GM18909 (cell line): ENCODE measurements around the gene XNDC1N.

Experiments
- ATAC-seq: cut with Tn5 transposase; IDR thresholded peaks from one replicate; pipeline ENCODE4 v1.9.1; 2021; ENCODE audit warnings: mild to moderate bottlenecking; ENCODE audit not compliant: unreplicated experiment, poor library complexity

XNDC1N gene, protein sequence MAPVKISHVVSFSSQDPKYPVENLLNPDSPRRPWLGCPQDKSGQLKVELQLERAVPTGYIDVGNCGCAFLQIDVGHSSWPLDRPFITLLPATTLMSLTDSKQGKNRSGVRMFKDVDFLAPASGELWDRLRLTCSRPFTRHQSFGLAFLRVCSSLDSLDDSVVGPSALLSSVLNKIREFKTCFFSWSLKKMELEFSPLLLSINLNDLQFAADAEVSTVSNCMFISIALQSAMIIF

DNA sequence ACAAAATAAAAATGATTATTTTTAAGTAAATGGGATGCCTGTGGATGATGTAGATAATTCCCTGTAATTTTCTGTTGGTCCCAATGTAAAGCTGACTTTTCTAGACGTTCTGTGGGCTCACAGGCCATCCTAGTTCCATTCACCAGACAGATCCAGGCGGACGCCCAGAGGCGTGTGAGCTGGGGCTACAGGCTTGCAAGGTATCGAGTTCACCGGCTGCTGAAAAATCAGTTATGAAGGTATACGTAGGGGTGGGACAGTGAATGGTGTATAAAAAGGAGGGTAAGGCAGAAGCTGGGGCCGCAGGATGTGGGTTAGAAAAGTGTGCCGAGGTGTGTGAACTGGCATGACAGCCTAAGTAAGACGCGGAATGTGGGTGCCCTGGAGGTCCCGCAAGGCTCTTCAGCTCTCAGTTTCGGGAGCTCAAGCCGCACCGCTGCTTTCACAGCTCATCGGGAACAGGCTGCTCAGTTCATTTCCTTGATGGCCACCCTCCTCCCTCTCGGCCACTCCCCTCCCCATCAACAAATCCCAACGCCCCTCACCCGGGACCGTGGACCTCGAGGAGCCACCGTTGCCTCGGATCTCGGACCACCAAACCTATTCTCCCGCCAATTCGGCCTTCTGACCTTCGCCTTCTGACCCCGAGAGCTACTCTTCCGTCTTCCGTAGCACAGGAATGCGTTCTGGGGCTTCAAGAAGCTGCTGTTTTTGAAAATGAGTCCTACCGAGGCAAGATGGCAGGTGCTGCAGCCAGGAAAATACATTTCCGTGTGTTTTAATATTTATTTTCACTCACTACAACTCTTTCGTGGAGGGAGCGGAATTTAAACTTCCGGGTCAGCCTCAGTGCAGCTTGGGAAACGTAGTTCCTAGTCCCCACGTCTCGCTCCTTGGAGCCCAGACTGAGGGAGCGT, at the start of gene XNDC1N:
XNDC1N (minus strand) TSS at position 775 of the 917 bp plus-strand sequence. CDS start 5,241 bp downstream, outside the sequence.
- ATAC-seq: peak; percentile 76

DNA sequence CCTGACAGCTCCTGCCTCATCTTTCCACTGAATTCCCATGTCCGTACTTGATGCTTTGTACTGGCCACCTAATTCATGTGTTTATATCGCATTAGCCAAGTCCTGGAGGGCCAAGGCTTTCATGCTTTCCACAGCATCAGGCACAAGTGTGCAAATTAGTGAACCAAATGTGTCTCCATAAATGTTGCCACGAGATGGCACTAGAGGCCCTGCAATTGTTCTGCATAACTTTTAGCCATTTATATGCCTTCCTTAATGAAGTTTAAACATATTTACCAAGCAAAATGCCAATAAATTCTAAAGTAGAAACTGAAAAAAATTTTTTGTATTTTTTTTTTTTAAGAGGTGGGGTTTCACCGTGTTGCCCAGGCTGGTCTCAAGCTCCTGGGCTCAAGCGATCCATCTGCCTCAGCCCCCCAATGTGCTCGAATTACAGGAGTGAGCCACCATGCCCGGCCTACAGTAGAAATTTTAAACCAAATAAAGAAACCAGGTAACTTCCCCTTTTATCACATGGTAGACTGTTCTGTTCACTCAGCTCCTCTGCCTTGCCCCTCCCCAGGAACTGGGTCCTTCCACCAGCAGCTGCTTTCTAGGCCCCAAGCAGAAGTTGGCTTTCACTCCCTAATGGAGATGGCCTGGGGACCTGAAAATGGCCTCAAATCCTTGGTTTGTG, 49.5 kb upstream of the XNDC1N start:
- no peak for ATAC-seq

DNA sequence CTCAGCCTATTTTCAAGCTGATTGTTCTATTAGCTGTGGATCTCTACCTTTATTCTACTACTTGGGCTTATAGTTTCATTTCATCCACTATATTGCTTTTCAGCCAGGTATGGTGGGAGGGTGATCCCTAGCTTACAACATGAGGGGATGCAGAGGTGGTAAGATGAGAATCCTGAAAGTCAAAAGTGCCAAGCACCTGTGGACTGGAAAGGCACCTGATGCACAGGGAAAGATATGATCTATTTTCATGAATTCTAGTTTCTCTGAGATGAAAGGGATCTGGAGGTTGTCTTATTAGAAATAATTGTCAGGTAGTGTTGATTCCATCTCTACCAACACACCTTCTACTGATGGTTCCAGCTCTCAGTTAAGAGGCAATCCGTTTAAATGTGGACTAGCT, 48.7 kb upstream of the XNDC1N start:
- ATAC-seq: no peak

DNA sequence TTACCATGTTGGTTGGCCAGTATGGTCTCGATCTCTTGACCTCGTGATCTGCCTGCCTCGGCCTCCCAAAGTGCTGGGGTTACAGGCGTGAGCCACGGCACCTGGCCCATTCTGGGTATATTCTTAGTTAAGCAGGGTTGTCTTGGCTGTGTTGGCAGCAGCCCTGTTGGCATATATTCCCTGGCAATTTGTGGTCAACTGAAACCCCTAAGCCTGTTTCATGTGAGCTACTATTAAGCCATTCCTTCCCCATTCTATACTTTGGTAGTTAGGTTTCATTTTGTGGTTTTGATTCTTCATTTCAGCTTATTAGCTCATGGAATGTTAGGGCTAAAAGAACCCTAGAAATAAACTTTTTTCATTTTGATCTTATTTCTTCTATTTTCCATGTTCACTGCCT, 48.2 kb upstream of the XNDC1N start:
- ATAC-seq: no peak

DNA sequence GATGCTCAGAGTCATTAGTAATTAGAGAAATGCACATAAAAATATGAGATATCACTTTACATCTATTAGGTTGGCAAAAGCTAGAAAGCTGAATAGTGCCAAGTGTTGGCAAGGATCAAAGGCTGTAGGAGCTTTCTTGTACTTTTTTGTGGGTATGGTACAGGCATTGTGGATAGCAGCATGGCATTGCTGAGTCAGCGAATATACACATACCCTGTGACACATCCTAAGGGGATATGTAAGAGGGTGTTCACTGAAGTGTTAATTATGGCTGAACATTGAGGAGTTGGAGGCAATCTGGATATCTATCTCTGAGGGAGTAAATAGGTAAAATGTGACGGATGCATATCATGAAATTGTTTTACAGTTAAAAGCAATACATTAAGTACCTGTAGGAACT, 43.3 kb upstream of the XNDC1N start:
- ATAC-seq: no peak

DNA sequence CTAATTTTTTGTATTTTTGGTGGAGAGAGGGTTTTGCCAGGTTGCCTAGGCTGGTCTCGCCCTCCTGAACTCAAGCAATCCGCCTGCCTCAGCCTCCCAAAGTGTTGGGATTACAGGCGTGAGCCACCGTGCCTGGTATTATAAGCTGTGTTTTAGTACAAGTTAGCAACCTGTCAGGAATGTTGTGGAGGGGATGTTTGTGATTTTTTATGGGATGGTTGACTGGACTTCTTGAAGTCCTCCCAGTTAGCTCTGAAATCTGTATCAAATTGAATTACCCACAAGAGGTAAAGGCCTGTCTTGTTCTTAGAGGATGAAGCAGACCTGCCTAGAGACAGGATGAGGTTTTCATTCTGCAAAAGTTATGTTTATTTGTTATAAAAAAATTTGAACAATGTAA, 36.2 kb upstream of the XNDC1N start:
- no peak for ATAC-seq

DNA sequence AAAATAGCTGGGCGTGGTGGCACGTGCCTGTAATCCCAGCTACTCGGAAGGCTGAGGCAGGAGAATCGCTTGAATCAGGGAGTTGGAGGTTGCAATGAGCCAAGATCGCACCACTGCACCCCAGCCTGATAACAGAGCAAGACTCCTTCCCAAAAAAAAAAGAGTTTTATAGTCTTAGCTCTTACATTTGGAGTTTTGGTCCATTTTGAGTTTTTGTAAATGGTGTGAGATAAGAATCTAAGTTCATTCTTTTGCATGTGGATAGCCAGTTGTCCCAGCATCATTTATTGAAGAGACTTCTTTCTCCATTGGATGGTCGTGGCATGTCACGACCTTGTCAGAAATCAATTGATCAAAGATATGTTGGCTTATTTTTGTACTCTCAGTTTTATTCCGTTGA, 35.1 kb upstream of the XNDC1N start:
- ATAC-seq: no peak

DNA sequence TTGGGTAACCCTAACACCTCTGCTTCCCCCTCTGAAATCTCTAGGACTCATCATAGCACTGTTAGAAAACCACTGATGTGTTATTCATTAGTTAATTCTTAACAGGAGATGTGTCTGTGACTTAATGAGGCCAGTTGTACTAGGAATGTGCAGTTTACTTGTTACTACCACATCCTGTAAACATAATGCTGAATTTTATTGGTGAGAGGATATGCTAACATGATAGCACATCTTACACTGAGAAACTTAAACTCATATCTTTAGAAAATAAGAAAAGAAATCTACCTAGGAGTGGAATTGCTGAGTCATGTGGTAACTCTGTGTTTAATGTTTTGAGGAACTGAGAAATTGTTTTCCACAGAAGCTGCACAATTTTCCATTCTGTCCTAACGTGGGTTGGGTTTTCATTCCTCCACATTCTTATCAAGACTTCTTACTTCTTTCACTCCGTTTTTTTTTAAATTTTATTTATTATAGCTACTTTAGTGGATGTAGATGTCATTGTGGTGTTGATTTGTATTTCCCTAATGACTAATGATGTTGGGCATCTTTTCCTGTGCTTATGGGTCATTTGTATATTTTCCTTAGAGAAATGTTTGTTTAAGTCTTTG, 34.1 kb upstream of the XNDC1N start:
- peak; percentile 78 for ATAC-seq

DNA sequence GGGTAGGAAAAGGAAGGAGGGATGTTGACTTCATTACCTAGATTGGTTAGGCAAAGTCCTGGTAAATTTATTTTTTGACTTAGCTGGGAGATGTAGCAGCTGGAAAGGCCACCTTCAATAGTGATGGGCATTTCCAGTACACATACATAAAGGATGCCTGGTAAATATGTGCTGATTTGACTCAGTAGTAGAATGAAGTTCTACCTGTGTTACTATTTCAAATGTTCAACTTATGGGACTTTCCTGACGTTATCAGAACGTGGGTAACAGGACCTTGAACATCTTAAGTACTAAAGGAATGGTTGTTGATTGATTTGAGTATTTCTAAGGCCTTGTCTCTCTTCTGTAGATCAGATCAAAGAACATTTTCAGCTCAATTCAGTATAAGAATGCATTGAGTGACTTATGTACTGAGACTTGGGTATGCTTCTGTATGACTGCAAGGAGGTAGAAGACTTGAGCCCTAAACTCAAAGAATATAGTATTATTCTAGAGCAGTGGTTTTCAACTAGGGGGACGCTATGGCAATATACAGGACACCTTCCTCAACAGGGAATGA, 27.6 kb upstream of the XNDC1N start:
- ATAC-seq: no peak

DNA sequence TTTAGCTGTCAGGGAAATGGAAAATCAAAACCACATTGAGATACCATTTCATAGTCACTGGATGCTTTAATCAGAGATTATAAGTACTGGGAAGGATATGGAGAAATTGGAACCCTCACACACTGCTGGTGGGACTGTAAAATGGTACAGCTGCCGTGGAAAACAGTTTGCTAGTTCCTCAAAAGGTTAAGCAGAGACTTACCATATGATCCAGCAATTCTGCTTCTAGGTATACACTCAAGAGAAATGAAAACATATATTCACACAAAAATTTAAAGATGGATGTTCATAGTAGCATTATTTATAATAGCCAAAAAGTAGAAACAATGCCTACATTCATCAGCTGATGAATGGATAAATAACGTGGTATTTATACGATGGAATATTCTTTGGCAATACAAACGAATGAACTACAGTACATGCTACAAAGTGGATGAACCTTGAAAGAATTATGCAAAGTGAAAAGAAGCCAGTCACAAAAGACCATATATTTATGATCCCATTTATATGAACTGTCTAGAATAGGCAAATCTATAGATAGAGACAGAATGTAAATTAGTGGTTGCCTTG, 23.4 kb upstream of the XNDC1N start:
- no peak for ATAC-seq

DNA sequence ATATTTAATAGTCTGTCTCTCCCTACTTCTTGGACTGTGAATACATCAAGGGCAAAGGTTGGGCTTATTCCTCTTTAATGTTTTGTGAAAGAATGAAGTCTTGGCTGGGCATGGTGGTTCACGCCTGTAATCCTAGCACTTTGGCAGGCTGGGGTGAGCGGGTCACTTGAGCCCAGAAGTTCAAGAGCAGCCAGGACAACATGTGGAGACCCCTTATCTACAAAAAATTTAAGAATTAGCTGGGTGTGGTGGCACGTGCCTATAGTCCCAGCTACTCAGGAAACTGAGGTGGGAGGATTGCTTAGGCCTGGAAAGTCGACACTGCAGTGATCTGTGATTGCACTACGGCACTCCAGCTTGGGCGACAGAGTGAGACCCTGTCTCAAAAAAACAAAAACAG, 20.6 kb upstream of the XNDC1N start:
- no peak for ATAC-seq

DNA sequence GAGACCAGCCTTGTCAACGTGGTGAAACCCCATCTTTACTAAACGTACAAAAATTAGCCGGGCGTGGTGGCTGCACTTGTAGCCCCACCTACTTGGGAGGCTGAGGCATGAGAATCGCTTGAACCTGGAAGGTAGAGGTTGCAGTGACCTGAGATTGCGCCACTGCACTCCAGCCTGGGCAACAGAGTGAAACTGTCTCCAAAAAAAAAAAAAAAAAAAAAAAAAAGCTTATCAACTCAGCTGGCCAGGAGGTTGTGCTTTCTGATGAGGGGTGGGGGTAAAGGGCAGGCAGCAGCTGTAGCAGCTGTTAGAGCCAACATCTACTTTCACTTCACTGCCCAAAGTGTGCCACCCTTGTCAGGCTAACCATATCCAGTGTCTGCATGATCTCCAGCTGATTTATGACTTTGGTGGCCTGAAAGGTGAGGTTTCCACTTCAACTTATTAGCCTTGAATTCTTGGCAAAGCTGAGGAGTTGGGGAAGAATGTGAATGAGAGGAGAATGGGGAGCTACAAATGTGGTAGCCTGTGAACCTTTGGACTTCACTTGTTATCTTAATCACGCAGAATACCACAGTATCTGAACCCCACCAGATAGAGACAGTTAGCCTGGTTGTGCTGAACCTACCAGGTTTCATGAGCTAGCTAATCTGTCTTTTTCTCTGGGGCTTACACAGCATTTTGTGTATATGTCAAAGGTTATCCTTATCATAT, 20.1 kb upstream of the XNDC1N start:
- ATAC-seq: no peak

DNA sequence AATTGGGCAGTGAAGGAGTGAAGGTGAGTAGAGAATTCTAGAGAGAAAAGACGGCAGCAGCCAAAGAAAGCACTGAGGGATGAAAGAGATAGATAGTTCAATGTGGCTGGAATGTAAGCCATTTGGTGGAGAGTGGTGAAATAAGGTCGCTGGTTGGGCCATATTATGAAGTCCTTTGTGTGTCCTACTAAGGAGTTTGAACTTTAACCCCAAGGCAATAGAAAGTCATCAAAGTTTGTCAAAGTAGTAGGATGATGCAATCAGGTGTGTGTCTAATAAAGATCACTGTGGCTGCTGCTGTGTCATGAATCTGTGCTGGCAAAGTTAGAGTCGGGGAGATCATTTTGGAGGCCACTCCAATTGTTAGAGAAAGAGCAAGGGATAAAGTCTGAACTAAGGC, 19.1 kb upstream of the XNDC1N start:
- no peak for ATAC-seq

DNA sequence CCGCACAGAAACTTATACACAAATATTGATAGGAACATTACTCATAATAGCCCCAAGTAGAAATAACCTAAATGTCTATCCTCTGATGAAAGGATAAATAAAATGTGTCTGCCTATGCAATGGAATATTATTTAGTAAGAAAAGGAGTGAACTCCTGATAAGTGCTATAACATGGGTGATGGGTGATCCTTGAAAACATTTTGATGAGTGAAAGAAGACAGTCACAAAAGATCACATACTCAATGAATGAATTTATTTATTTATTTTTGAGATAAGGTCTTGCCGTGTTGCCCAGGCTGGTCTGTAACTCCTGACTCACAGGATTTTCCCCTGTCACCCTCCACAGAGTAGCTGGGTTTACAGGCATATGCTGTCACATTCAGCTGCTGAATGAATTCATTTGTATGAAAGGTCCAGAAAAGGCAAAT, 17.8 kb upstream of the XNDC1N start:
- no peak for ATAC-seq

DNA sequence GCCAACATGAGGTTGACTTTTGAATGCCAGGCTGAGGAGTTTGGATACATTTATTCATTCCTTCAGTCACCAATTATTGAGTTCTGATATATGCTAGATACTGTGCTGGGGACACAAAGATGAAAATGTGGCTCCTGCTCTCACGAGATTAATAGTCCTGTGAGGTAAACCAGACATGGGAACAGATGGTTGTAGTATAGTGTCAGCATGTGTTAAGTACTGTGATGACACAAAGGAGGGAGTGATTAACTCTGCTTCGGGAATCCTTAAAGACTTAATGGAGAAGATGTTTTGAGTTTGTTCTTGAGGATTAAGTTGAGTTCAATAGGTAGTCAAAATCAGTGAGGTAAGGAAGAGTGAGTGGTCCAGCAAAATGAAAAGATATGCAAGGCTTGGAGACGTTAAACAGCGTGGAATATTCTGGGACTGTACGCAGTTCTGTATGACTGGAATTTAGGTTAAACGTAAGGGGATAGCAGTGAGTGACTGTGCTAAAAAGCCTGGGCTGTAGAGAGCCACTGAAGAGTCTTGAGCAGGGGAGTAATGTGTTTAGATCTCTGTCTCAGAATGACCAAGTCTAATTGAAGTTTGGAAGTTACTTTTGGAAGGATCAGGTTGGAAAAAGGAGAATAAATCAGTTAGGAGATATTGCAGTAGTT, 12.3 kb upstream of the XNDC1N start:
- ATAC-seq: no peak

DNA sequence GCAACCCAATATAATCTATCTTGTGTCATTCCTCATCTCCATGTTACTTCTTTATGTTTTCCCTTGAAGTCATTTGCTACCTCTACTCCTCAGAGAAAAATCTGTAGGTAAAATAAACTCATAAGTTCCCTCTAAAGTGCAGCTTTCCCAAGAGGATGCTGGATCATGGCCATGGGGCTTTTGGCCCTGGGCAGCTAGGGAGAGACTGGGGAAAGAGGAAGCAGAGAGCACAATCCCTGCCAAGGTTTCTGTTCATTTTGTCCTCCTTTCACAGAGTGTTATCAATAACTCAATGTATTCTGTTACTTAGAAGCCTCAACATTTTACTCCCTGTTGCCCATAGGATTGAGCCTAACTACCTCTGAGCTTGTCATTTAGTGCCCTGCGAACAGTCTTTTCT, 9.4 kb upstream of the XNDC1N start:
- no peak for ATAC-seq

DNA sequence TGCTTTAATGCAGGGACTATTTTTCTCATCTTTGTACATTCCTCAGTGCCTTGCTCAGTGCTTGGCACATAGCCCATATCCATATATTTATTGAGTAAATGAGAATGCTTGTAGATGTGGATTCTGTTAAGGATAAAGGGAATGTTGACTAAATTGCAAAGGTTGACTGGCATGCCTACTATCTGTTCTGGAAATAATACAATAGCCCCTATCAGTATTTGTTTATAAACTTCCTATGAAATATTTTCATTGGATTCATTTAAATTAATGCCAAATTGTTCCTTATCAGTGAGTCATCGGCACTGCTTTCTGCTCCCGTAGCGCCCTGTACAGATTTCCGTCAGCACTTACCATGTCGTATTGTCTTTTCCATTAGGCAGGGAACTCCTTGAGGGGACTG, 8.4 kb upstream of the XNDC1N start:
- ATAC-seq: no peak

DNA sequence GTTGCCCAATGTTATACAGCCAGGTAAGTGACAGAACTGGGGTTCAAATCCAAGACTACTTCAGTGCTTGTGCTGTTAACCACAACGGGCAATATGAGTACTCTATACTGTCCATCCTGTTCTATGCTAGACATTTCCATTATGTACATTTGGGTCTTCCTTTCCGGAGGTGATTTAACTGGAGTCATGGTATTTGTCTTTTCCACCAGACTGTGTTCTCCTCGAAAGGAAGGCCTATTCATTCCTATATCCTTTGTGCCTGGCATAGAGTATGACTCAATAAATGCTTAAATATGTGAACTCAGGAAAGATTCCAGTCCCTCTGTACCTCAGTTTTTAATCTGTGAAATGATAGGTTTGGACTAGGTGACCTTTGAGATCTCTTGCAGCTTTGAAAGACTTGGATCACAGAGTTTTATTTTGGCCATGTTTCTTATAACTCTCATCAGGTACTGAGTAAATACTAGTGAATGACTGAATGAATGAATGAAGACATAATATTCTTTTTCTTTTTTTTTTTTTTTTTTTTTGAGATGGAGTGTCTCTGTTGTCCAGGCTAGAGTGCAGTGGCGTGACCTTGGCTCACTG, 7.0 kb upstream of the XNDC1N start:
- no peak for ATAC-seq

DNA sequence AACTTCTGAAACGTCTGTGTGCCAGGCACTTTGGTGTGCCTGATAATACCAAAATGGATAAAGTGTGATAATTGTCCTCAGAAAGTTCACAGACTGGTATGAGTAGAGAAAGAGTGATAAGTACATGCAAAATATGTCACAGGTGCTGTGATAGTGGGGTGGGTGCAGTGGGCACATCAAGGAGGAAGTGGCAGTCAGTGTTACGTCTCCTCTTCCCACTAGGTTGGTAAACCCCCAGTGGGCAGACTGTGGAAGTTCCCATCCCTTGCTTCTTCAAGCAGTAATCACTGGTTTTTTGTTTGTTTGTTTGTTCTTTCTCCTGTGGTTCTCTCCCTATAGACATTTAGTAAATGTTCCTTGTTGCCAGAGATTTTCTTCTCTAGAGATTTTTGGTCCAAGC, 5.8 kb upstream of the XNDC1N start:
- no peak for ATAC-seq
